Activated CD4-positive, CD25-positive, alpha-beta regulatory T cell treated with anti-CD3 and anti-CD28 coated beads, Interleukin-2, amount 50 U/mL, for 72 hours (primary cell): ENCODE data around the gene REX1BD.

ENCODE experiments used
- DNase-seq: peaks from one replicate; pipeline ENCODE4 v3.0.0; 2021

Gene REX1BD

GRCh38 chr19:18603958-18604819, 15.6 kb downstream of the REX1BD start:
- no peak for DNase-seq

GRCh38 chr19:18604820-18605159, 16.2 kb downstream of the REX1BD start:
- DNase-seq: no peak

- no peak for DNase-seq
Measured at GRCh38 chr19:18605196-18605545, 16.6 kb downstream of the REX1BD start.

- no peak for DNase-seq
Measured at GRCh38 chr19:18605546-18606280, 17.1 kb downstream of the REX1BD start.

- DNase-seq: no peak
Measured at GRCh38 chr19:18606281-18607225, 18.0 kb downstream of the REX1BD start, which contains the start of gene CRLF1. Gene CRLF1, minus strand, starts transcription at chr19:18606799. Its CDS starts 143 bp downstream, at chr19:18606656.

GRCh38 chr19:18607226-18608101, 18.9 kb downstream of the REX1BD start:
- no peak for DNase-seq

GRCh38 chr19:18608102-18608804, 19.7 kb downstream of the REX1BD start:
- DNase-seq: no peak

- no peak for DNase-seq
Measured at GRCh38 chr19:18608805-18609716, 20.5 kb downstream of the REX1BD start.

- DNase-seq: no peak
Measured at GRCh38 chr19:18609717-18610051, 21.1 kb downstream of the REX1BD start.

GRCh38 chr19:18610245-18610555, 21.6 kb downstream of the REX1BD start:
- no peak for DNase-seq

- no peak for DNase-seq
Measured at GRCh38 chr19:18610556-18611326, 22.1 kb downstream of the REX1BD start.

- no peak for DNase-seq
Measured at GRCh38 chr19:18611327-18612050, 22.9 kb downstream of the REX1BD start.

GRCh38 chr19:18612051-18612771, 23.6 kb downstream of the REX1BD start:
- no peak for DNase-seq

GRCh38 chr19:18612772-18613588, 24.4 kb downstream of the REX1BD start, which contains the start of gene TMEM59L:
Gene TMEM59L, plus strand, starts transcription at chr19:18612870. Its CDS starts 89 bp downstream, at chr19:18612959.
- no peak for DNase-seq

- no peak for DNase-seq
Measured at GRCh38 chr19:18613589-18614234, 25.1 kb downstream of the REX1BD start.

GRCh38 chr19:18616023-18616422, 27.4 kb downstream of the REX1BD start:
- no peak for DNase-seq

- no peak for DNase-seq
Measured at GRCh38 chr19:18617562-18617961, 29.0 kb downstream of the REX1BD start.
